Testis (tissue), 2 donors: Measurements from ENCODE around the gene TMEM222.
"Not testable (repeated sequence)": the region's sequence is repeated elsewhere in the genome, so short reads cannot be mapped to it uniquely, and the experiment has no call there.

ENCODE experiments used
- CTCF ChIP-seq, 3 experiments: fragments of 450-650 bp in 2 of 3; fragments of 200-600 bp in 1 of 3; sonication (generic) in 1 of 3; IDR thresholded peaks; one replicate each; pipeline ENCODE4 v1.5.1; 2016 to 2019; ENCODE audit warnings: antibody characterized with exemption in 3 of 3, mild to moderate bottlenecking in 2 of 3, moderate library complexity in 1 of 3
- POLR2A ChIP-seq: fragments of 450-650 bp; IDR thresholded peaks from one replicate; pipeline ENCODE4 v1.6.1; 2017; ENCODE audit warnings: antibody characterized with exemption, mild to moderate bottlenecking, moderate library complexity

- not testable (repeated sequence) for TF ChIP-seq CTCF (IDR thresholded peaks at IDR 0.05); POLR2A
Observed at GRCh38 chr1:27289125-27289524, 32.8 kb upstream of the TMEM222 start.
